Tibial nerve (tissue), 3 donors: ENCODE measurements around the gene TMEM176B.

Experiments used
- CTCF ChIP-seq, 5 experiments: fragments of 200-600 bp in 3 of 5; fragments of 450-650 bp in 2 of 5; sonication (generic) in 3 of 5; IDR thresholded peaks; one replicate each; pipeline ENCODE4 v1.5.1; 2016 to 2019; ENCODE audit warnings: antibody characterized with exemption in 5 of 5, mild to moderate bottlenecking in 3 of 5, moderate library complexity in 2 of 5
- POLR2A ChIP-seq, 2 donors: fragments of 450-650 bp; IDR thresholded peaks; one replicate each; pipeline ENCODE4 v1.6.1; 2017; ENCODE audit warnings: antibody characterized with exemption in 2 of 2, mild to moderate bottlenecking in 2 of 2, moderate library complexity in 2 of 2

- TF ChIP-seq POLR2A (IDR thresholded peaks at IDR 0.05) (no peak), CTCF (IDR thresholded peaks at IDR 0.05) (no peak)
Measured at GRCh38 chr7:150820148-150820547, 20.0 kb upstream of the TMEM176B start.
